ENCODE results near the gene KCNAB2.

The KCNAB2 gene

DNA sequence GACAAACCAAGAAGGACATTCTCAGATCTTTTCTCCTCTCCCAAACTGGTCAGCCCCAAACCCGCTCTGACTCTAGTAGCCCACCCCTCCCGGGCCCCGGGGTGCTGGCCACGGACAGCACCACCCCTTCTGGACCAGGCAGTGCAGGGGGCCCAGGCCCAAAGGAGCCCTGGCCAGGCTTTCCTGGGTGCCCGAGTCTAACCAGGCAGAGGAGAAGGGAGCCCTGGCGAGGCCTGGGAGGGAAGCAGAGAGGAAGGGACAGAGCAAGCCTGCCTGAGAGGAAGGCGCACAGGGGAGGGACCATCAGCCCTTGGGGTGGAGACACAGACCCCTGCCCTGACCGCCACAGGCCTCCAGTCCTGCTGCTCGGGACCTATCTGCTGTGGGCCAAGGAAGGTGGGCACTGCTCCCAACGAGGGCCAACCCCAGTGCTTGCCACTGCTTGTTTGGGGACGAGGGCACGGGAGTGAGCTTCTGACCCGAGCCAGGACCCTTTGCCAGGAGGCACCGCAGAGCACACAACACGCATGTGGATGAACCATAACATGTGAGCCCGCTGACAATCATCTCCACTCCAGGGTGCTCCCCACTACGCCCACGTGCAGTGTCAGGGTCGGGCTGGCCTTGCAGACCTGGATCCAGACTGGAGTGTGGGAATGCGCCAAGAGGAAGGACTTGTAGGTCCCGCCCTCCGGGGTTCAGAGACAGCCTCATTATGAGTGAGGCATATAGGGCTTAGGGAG, 57.6 kb downstream of the KCNAB2 start:
- Histone ChIP-seq H3F3A (ENCODE audit: control insufficient read depth, insufficient read depth) (no peaks in the 10 kb centered on the region), H3K9me3 (ENCODE audit: control insufficient read depth, insufficient read depth, low read length) (no peaks in the 10 kb centered on the region), H3K4me3 (ENCODE audit: low read length) (no peak overlapping the region), H3K27me3 (ENCODE audit: control insufficient read depth, low read length) (no peaks in the 10 kb centered on the region), H3K9me2 (replicated peaks; ENCODE audit: control insufficient read depth, low read length) (no peaks in the 10 kb centered on the region), H3K4me2 (ENCODE audit: low read length) (no peak overlapping the region), H3K36me3 (ENCODE audit: control insufficient read depth, low read length) (no peaks in the 10 kb centered on the region), H4K20me1 (ENCODE audit: control insufficient read depth, insufficient read depth, low read depth, low read length) (no peaks in the 10 kb centered on the region), H3K27ac (ENCODE audit: low read depth, low read length) (no peak overlapping the region), H3K79me2 (ENCODE audit: control insufficient read depth, low read length) (no peaks in the 10 kb centered on the region), H3K4me1 (ENCODE audit: control insufficient read depth, low read length) (no peaks in the 10 kb centered on the region)
- no peak for TF ChIP-seq EZH2phosphoT487 (IDR thresholded peaks at IDR 0.05; ENCODE audit: borderline replicate concordance, low read length)

DNA sequence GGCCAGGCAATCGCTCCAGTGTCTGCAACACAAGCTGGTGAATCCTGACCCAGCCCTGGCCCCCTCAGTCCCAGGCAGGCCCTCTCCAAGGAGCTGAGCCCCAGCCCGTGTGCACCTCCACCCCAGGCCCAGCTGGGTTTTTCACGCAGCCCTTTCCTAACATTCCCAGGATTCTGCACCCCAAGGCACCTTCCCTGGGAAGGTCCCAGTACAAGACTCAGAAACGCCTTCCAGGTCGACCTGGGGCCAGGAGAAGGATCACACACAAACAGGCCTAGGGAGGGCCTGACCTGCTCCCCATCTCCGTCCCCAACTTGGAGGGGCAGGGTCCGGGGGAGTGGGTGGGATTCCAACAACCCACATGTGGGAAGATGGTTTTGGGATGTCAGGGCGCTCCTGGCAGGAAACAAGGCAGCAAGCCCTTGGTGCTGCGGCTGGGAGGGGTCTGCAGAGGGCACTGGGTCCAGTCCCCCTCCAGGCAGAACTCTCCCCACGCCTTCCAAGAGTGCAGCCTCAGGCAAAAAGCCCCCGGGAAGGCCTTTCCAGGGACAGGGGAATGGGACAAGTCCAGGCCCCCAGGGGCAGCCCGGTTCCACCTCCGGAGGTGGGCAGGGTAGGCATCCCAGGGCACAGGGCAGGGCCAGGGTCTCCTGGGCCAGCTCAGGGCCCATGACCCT, 58.3 kb downstream of the KCNAB2 start:
- no peaks in the 10 kb centered on the region for H3K79me2 ChIP-seq (ENCODE audit: control insufficient read depth, low read length)
- no peak overlapping the region for H3K4me3 ChIP-seq (ENCODE audit: low read length)
- no peaks in the 10 kb centered on the region for H3K4me1 ChIP-seq (ENCODE audit: control insufficient read depth, low read length)
- H3K9me3 ChIP-seq (ENCODE audit: control insufficient read depth, insufficient read depth, low read length): no peaks in the 10 kb centered on the region
- H3K27ac ChIP-seq (ENCODE audit: low read depth, low read length): no peak overlapping the region
- H3K4me2 ChIP-seq (ENCODE audit: low read length): no peak overlapping the region
- no peaks in the 10 kb centered on the region for H3K27me3 ChIP-seq (ENCODE audit: control insufficient read depth, low read length)
- no peaks in the 10 kb centered on the region for H3K36me3 ChIP-seq (ENCODE audit: control insufficient read depth, low read length)
- no peaks in the 10 kb centered on the region for H3K9me2 ChIP-seq (replicated peaks; ENCODE audit: control insufficient read depth, low read length)
- TF ChIP-seq EZH2phosphoT487 (IDR thresholded peaks at IDR 0.05; ENCODE audit: borderline replicate concordance, low read length): no peak
- TF ChIP-seq, protein P1, sequence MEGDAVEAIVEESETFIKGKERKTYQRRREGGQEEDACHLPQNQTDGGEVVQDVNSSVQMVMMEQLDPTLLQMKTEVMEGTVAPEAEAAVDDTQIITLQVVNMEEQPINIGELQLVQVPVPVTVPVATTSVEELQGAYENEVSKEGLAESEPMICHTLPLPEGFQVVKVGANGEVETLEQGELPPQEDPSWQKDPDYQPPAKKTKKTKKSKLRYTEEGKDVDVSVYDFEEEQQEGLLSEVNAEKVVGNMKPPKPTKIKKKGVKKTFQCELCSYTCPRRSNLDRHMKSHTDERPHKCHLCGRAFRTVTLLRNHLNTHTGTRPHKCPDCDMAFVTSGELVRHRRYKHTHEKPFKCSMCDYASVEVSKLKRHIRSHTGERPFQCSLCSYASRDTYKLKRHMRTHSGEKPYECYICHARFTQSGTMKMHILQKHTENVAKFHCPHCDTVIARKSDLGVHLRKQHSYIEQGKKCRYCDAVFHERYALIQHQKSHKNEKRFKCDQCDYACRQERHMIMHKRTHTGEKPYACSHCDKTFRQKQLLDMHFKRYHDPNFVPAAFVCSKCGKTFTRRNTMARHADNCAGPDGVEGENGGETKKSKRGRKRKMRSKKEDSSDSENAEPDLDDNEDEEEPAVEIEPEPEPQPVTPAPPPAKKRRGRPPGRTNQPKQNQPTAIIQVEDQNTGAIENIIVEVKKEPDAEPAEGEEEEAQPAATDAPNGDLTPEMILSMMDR (IDR thresholded peaks at IDR 0.05; ENCODE audit: low read depth, low read length, poor library complexity, severe bottlenecking): no peak
- H3F3A ChIP-seq (ENCODE audit: control insufficient read depth, insufficient read depth): no peaks in the 10 kb centered on the region
- H4K20me1 ChIP-seq (ENCODE audit: control insufficient read depth, insufficient read depth, low read depth, low read length): no peaks in the 10 kb centered on the region

DNA sequence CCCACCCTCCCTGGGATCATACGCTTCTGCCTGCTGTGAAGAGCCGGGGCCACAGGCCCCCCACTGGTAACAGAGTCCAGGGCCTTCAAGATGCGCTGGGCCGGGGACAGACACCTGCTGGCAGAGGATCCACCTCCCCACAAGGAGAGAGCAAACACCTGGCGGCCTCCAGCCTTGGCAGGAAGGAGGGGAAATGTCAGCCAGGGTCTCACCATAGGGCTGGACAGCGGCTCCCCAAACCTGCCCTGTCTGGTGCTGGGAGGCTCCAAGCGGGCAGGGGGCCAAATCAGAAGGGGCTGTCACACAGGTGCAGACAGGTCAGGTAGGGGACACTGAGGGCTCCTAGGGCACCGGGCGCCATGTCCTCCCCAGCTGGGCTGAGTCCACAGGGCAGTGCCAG, 58.9 kb downstream of the KCNAB2 start:
- no peak for TF ChIP-seq EZH2phosphoT487 (IDR thresholded peaks at IDR 0.05; ENCODE audit: borderline replicate concordance, low read length)
- TF ChIP-seq, protein P1 (IDR thresholded peaks at IDR 0.05; ENCODE audit: low read depth, low read length, poor library complexity, severe bottlenecking): no peak
- Histone ChIP-seq H3K9me3 (ENCODE audit: control insufficient read depth, insufficient read depth, low read length) (no peaks in the 10 kb centered on the region), H3K79me2 (ENCODE audit: control insufficient read depth, low read length) (no peaks in the 10 kb centered on the region), H3F3A (ENCODE audit: control insufficient read depth, insufficient read depth) (no peaks in the 10 kb centered on the region), H3K4me2 (ENCODE audit: low read length) (no peak overlapping the region), H3K36me3 (ENCODE audit: control insufficient read depth, low read length) (no peaks in the 10 kb centered on the region), H3K27me3 (ENCODE audit: control insufficient read depth, low read length) (no peaks in the 10 kb centered on the region), H4K20me1 (ENCODE audit: control insufficient read depth, insufficient read depth, low read depth, low read length) (no peaks in the 10 kb centered on the region), H3K9me2 (replicated peaks; ENCODE audit: control insufficient read depth, low read length) (no peaks in the 10 kb centered on the region), H3K4me3 (ENCODE audit: low read length) (no peak overlapping the region), H3K27ac (ENCODE audit: low read depth, low read length) (no peak overlapping the region), H3K4me1 (ENCODE audit: control insufficient read depth, low read length) (no peaks in the 10 kb centered on the region)

DNA sequence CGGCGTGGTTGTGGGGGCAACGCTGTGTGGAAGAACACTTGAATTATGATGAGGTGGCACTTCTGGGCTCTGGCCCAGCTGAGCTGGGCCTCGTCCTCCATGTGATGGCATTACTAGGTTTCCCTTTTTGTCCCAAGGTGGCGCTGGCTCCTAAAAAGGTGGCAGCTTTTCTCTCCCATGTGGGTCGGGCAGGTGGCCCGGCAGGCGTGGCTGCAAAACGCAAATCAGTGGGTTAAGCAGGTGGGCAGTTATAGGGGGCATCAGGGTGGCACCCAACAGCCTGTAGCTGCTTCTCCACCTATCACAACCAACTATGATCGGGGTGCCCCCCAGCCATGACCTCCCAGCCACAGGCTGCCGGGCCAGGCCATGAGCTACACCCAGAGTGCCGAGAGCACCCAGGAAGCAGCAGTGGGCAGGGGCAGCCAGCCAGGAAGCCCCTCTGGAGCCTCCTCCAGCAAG, 59.6 kb downstream of the KCNAB2 start:
- Histone ChIP-seq H4K20me1 (ENCODE audit: control insufficient read depth, insufficient read depth, low read depth, low read length) (no peaks in the 10 kb centered on the region), H3K9me3 (ENCODE audit: control insufficient read depth, insufficient read depth, low read length) (no peaks in the 10 kb centered on the region), H3K9me2 (replicated peaks; ENCODE audit: control insufficient read depth, low read length) (no peaks in the 10 kb centered on the region), H3K27me3 (ENCODE audit: control insufficient read depth, low read length) (no peaks in the 10 kb centered on the region), H3K4me2 (ENCODE audit: low read length) (no peak overlapping the region), H3F3A (ENCODE audit: control insufficient read depth, insufficient read depth) (no peaks in the 10 kb centered on the region), H3K36me3 (ENCODE audit: control insufficient read depth, low read length) (no peaks in the 10 kb centered on the region), H3K27ac (ENCODE audit: low read depth, low read length) (no peak overlapping the region), H3K79me2 (ENCODE audit: control insufficient read depth, low read length) (no peaks in the 10 kb centered on the region), H3K4me1 (ENCODE audit: control insufficient read depth, low read length) (no peaks in the 10 kb centered on the region), H3K4me3 (ENCODE audit: low read length) (no peak overlapping the region)
- TF ChIP-seq EZH2phosphoT487 (IDR thresholded peaks at IDR 0.05; ENCODE audit: borderline replicate concordance, low read length): no peak
- TF ChIP-seq, protein P1 (IDR thresholded peaks at IDR 0.05; ENCODE audit: low read depth, low read length, poor library complexity, severe bottlenecking): no peak
